B cell (primary cell): ENCODE measurements around the gene FKBP8. TPM values are rescaled to one million over a fixed set of nuclear protein-coding genes. Genes with fewer than 3 reads are reported as not detected.

ENCODE experiments used
- ATAC-seq: fragments of 200-7000 bp; cut with Tn5 transposase; one replicate; pipeline ENCODE4 v1.10.0; 2021; ENCODE audit warnings: low read depth, mild to moderate bottlenecking, moderate number of reproducible peaks, moderate library complexity
- CTCF ChIA-PET: fragments of 350-600 bp; sonication (Branson Sonifier 250); formaldehyde crosslinking; loops from one replicate; lab custom pipeline; 2021; ENCODE audit warnings: antibody characterized with exemption, inconsistent platforms; lab: Charles Lee
- POLR2A ChIA-PET: fragments of 350-600 bp; sonication (Branson Sonifier 250); formaldehyde crosslinking; loops from one replicate; lab custom pipeline; 2021; ENCODE audit warnings: antibody characterized with exemption; lab: Charles Lee
- DNase-seq: peaks from one replicate; pipeline ENCODE4 v3.0.0; 2013
- H2AFZ ChIP-seq: 2 replicates; pipeline ENCODE4 v1.6.1; 2012; ENCODE audit warnings: mild to moderate bottlenecking, low read depth, low read length; ENCODE audit not compliant: insufficient read depth, poor library complexity, severe bottlenecking
- H3K27ac ChIP-seq, 2 donors: 1 replicate in 1 of 2; 2 replicates in 1 of 2; pipeline ENCODE4 v1.5.1; 2012 to 2013; ENCODE audit warnings: low read length in 2 of 2, mild to moderate bottlenecking in 2 of 2, moderate library complexity in 1 of 2
- H3K27me3 ChIP-seq, 4 experiments: fragments of 200-600 bp in 1 of 4; sonication (generic) in 1 of 4; replicated peaks in 1 of 4; 1 replicate in 2 of 4; 2 replicates in 2 of 4; pipeline versions ENCODE4 v1.6.1 to v1.7.0; 2013 to 2016; ENCODE audit warnings: low read length in 3 of 4, mild to moderate bottlenecking in 2 of 4, mixed read lengths in 1 of 4, moderate library complexity in 1 of 4; ENCODE audit not compliant: insufficient read depth in 4 of 4, control insufficient read depth in 3 of 4; ENCODE audit errors: control extremely low read depth in 1 of 4
- H3K36me3 ChIP-seq, 2 experiments: replicated peaks in 1 of 2; 1 replicate in 1 of 2; 2 replicates in 1 of 2; pipeline versions ENCODE4 v1.6.1 to v1.7.1; 2013; ENCODE audit warnings: low read length in 1 of 2; ENCODE audit not compliant: insufficient read depth in 2 of 2, control insufficient read depth in 1 of 2; ENCODE audit errors: control extremely low read depth in 1 of 2, extremely low read depth in 1 of 2
- H3K4me1 ChIP-seq, 2 donors: fragments of 200-600 bp in 1 of 2; sonication (generic) in 1 of 2; 1 replicate in 1 of 2; 2 replicates in 1 of 2; pipeline versions ENCODE4 v1.5.1 to v1.6.1; 2013 to 2017; ENCODE audit warnings: low read length in 2 of 2; ENCODE audit not compliant: control insufficient read depth in 2 of 2, insufficient read depth in 2 of 2
- H3K4me2 ChIP-seq: replicated peaks from 2 replicates; pipeline ENCODE3; 2012; ENCODE audit warnings: mild to moderate bottlenecking, low read depth, low read length; ENCODE audit not compliant: poor library complexity, severe bottlenecking
- H3K4me3 ChIP-seq, 5 experiments: fragments of 200-600 bp in 1 of 5; sonication (generic) in 1 of 5; 1 replicate in 3 of 5; 2 replicates in 2 of 5; pipeline versions ENCODE4 v1.5.1 to v1.7.0; 2011 to 2016; ENCODE audit warnings: low read length in 4 of 5, mild to moderate bottlenecking in 4 of 5, low read depth in 2 of 5, control low read depth in 1 of 5, moderate library complexity in 1 of 5; ENCODE audit not compliant: insufficient read depth in 1 of 5; ENCODE audit errors: control extremely low read depth in 1 of 5, extremely low read depth in 1 of 5
- H3K79me2 ChIP-seq: fragments of 200-600 bp; sonication (generic); one replicate; pipeline ENCODE4 v1.6.0; 2016; ENCODE audit warnings: low read length; ENCODE audit not compliant: control insufficient read depth, insufficient read depth
- H3K9ac ChIP-seq: fragments of 200-600 bp; sonication (generic); 2 replicates; pipeline ENCODE4 v1.6.1; 2017; ENCODE audit warnings: mild to moderate bottlenecking, low read length, moderate library complexity
- H3K9me3 ChIP-seq, 3 donors: one replicate each; pipeline versions ENCODE4 v1.6.1 to v1.7.1; 2013; ENCODE audit warnings: low read length in 2 of 3; ENCODE audit not compliant: control insufficient read depth in 2 of 3, insufficient read depth in 1 of 3; ENCODE audit errors: control extremely low read depth in 1 of 3
- H4K20me1 ChIP-seq: 2 replicates; pipeline ENCODE4 v1.6.0; 2012; ENCODE audit warnings: mild to moderate bottlenecking, low read length; ENCODE audit not compliant: insufficient read depth, control insufficient read depth, poor library complexity, severe bottlenecking
- H3K27ac Mint-ChIP-seq: one replicate; pipeline ENCODE4 v1.8.0; 2021; ENCODE audit warnings: mixed read lengths
- H3K27me3 Mint-ChIP-seq: one replicate; pipeline ENCODE4 v1.8.0; 2021; ENCODE audit warnings: mixed read lengths
- H3K4me1 Mint-ChIP-seq: one replicate; pipeline ENCODE4 v1.8.0; 2021; ENCODE audit warnings: mixed read lengths
- H3K4me3 Mint-ChIP-seq: one replicate; pipeline ENCODE4 v1.8.0; 2021; ENCODE audit warnings: mixed read lengths
- H3K9me3 Mint-ChIP-seq: one replicate; pipeline ENCODE4 v1.8.0; 2022; ENCODE audit warnings: mixed read lengths; ENCODE audit not compliant: insufficient read depth
- EZH2 ChIP-seq: IDR thresholded peaks from 2 replicates; pipeline ENCODE4 v1.6.1; 2012; ENCODE audit warnings: borderline replicate concordance, low read depth, mild to moderate bottlenecking, moderate library complexity, low read length; ENCODE audit not compliant: insufficient read depth, poor library complexity, severe bottlenecking
- WGBS: methylation state at CpG from one replicate; pipeline ENCODE4 v1.1.5; 2013; ENCODE audit warnings: missing lambda C conversion rate; ENCODE audit not compliant: insufficient coverage; 5-methylcytosine and 5-hydroxymethylcytosine counted together
- intact Hi-C: fragments of 100-400 bp; cut with micrococcal nuclease; formaldehyde crosslinking; loops from one replicate; pipeline ENCODE4 v1.10.0; 2022
- polyA plus RNA-seq: library from polyadenylated mRNA; depleted of rRNA; stranded (reverse); fragments of >200 nt; gene quantifications from 2 replicates; pipeline ENCODE4 v1.2.3, GENCODE V29; 2012
- total RNA-seq, 2 donors: library from RNA; stranded (reverse); fragments of 120-200 nt in 1 of 2; gene quantifications; 1 replicate in 1 of 2; 2 replicates in 1 of 2; pipeline versions ENCODE4 v1.2.3 to v1.2.4, GENCODE V29; 2013 to 2022
- TF ChIP-seq, protein P1 (sequence below): fragments of 200-600 bp; IDR thresholded peaks from one replicate; pipeline ENCODE4 v1.8.0; 2022; ENCODE audit warnings: antibody characterized with exemption, mild to moderate bottlenecking

Gene FKBP8
- total and polyA plus RNA-seq, 2 donors (not counting 1 experiment from before 2014, with no cell fraction given): 148 to 163 TPM

GRCh38 chr19:18533058-18533457 lies 10.3 kb downstream of the FKBP8 start:
- H3K27me3 ChIP-seq: no peaks in the 10 kb centered on the region
- CTCF ChIA-PET: no interaction called here
- H3K9me3 ChIP-seq: peaks cover 0 to 3% (median 0%) of the 10 kb centered on the region in 3 donors
- no peaks in the 10 kb centered on the region for H3K79me2 ChIP-seq
- H3K27ac Mint-ChIP-seq: no peak overlapping the region
- no peak overlapping the region for H3K9ac ChIP-seq
- DNase-seq: no peak
- H3K27me3 Mint-ChIP-seq: no peaks in the 10 kb centered on the region
- H3K4me1 Mint-ChIP-seq: no peaks in the 10 kb centered on the region
- POLR2A ChIA-PET: no interaction called here
- TF ChIP-seq EZH2: no peak
- TF ChIP-seq, protein P1, sequence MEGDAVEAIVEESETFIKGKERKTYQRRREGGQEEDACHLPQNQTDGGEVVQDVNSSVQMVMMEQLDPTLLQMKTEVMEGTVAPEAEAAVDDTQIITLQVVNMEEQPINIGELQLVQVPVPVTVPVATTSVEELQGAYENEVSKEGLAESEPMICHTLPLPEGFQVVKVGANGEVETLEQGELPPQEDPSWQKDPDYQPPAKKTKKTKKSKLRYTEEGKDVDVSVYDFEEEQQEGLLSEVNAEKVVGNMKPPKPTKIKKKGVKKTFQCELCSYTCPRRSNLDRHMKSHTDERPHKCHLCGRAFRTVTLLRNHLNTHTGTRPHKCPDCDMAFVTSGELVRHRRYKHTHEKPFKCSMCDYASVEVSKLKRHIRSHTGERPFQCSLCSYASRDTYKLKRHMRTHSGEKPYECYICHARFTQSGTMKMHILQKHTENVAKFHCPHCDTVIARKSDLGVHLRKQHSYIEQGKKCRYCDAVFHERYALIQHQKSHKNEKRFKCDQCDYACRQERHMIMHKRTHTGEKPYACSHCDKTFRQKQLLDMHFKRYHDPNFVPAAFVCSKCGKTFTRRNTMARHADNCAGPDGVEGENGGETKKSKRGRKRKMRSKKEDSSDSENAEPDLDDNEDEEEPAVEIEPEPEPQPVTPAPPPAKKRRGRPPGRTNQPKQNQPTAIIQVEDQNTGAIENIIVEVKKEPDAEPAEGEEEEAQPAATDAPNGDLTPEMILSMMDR: no peak
- WGBS: 99% methylated on average over 4 of the region's 4 CpGs
- H3K9me3 Mint-ChIP-seq: no peaks in the 10 kb centered on the region
- H3K27ac ChIP-seq: no peak overlapping the region
- peaks cover 8 to 40% of the 10 kb centered on the region in 2 experiments for H3K36me3 ChIP-seq
- no peak overlapping the region for H2AFZ ChIP-seq
- no peaks in the 10 kb centered on the region for H3K4me1 ChIP-seq
- no peak overlapping the region for H3K4me3 Mint-ChIP-seq
- no peaks in the 10 kb centered on the region for H4K20me1 ChIP-seq
- intact Hi-C loops: no loop called here
- H3K4me3 ChIP-seq: no peak overlapping the region
- no peak for ATAC-seq
- no peak overlapping the region for H3K4me2 ChIP-seq

GRCh38 chr19:18532168-18532890 lies 11.0 kb downstream of the FKBP8 start:
- ATAC-seq (no peak), DNase-seq (no peak)
- Histone ChIP-seq H3K36me3 (peaks cover 8 to 33% of the 10 kb centered on the region in 2 experiments), H3K27me3 (no peaks in the 10 kb centered on the region), H2AFZ (no peak overlapping the region), H3K4me2 (no peak overlapping the region), H4K20me1 (no peaks in the 10 kb centered on the region), H3K9ac (no peak overlapping the region), H3K27ac (no peak overlapping the region), H3K4me3 (no peak overlapping the region), H3K4me1 (no peaks in the 10 kb centered on the region), H3K79me2 (no peaks in the 10 kb centered on the region), H3K9me3 (peaks cover 0 to 3% (median 0%) of the 10 kb centered on the region in 3 donors)
- 98% methylated on average over 21 of the region's 22 CpGs for WGBS
- H3K4me1 Mint-ChIP-seq: no peaks in the 10 kb centered on the region
- no peak overlapping the region for H3K4me3 Mint-ChIP-seq
- POLR2A ChIA-PET: no interaction called here
- TF ChIP-seq, protein P1: no peak
- TF ChIP-seq EZH2: no peak
- no peaks in the 10 kb centered on the region for H3K27me3 Mint-ChIP-seq
- no peaks in the 10 kb centered on the region for H3K9me3 Mint-ChIP-seq
- no peak overlapping the region for H3K27ac Mint-ChIP-seq
- intact Hi-C loops: no loop called here
- CTCF ChIA-PET: no interaction called here
